C4-2B (cell line): Measurements from ENCODE around the gene INPPL1.
"Not testable (repeated sequence)": the region's sequence is repeated elsewhere in the genome, so short reads cannot be mapped to it uniquely, and the experiment has no call there.

Source experiments
- H3K27ac ChIP-seq: fragments of 450-650 bp; 2 replicates; pipeline ENCODE4 v1.5.1; 2017
- CTCF ChIP-seq: fragments of 450-650 bp; conservative IDR thresholded peaks from 2 replicates; pipeline ENCODE4 v1.5.1; 2017; ENCODE audit warnings: mild to moderate bottlenecking
- ZFX ChIP-seq: fragments of 450-650 bp; IDR thresholded peaks from 2 replicates; pipeline ENCODE4 v1.6.1; 2017

INPPL1 gene

GRCh38 chr11:72204886-72205285 lies 19.7 kb upstream of the INPPL1 start:
- TF ChIP-seq ZFX: no peak
- no peak for TF ChIP-seq CTCF
- no peak overlapping the region for H3K27ac ChIP-seq

GRCh38 chr11:72206794-72207193 lies 17.8 kb upstream of the INPPL1 start:
- not testable (repeated sequence) for H3K27ac ChIP-seq

GRCh38 chr11:72208281-72208680 lies 16.3 kb upstream of the INPPL1 start:
- H3K27ac ChIP-seq: no peak overlapping the region
- TF ChIP-seq ZFX (no peak), CTCF (no peak)

GRCh38 chr11:72209101-72209500 lies 15.5 kb upstream of the INPPL1 start:
- no peak for TF ChIP-seq CTCF
- no peak for TF ChIP-seq ZFX

GRCh38 chr11:72216638-72217037 lies 7.9 kb upstream of the INPPL1 start, which contains the start of gene FOLR2:
TSS of gene FOLR2 (plus strand) at chr11:72216794. CDS start at chr11:72218585, 1,791 bp downstream.
- TF ChIP-seq ZFX: no peak
- TF ChIP-seq CTCF: no peak
- no peak within 1 kb of the TSS for H3K27ac ChIP-seq

More at GRCh38 chr11:72209101-72209500, 15.5 kb upstream of the INPPL1 start:
- no peak overlapping the region for H3K27ac ChIP-seq

GRCh38 chr11:72217841-72218240 lies 6.7 kb upstream of the INPPL1 start:
- H3K27ac ChIP-seq: no peak overlapping the region
- TF ChIP-seq CTCF (no peak), ZFX (no peak)

GRCh38 chr11:72218251-72218745 lies 6.3 kb upstream of the INPPL1 start:
- no peak overlapping the region for H3K27ac ChIP-seq

More at GRCh38 chr11:72218251-72218745, 6.3 kb upstream of the INPPL1 start:
- TF ChIP-seq CTCF (no peak), ZFX (no peak)
